H9 (cell line): Measurements from ENCODE around the gene LARGE1. TPM values are rescaled to one million over a fixed set of nuclear protein-coding genes. Genes with fewer than 3 reads are reported as not detected.

ENCODE experiments used
- DNase-seq: peaks from one replicate; pipeline ENCODE4 v3.0.0-alpha.2; 2017
- H2AFZ ChIP-seq: one replicate; pipeline ENCODE4 v1.6.1; 2013; ENCODE audit warnings: mild to moderate bottlenecking, low read length, control low read depth, moderate library complexity
- H2AK5ac ChIP-seq: 2 replicates; pipeline ENCODE4 v1.6.1; 2013; ENCODE audit warnings: low read length, control low read depth, mixed read lengths; ENCODE audit not compliant: insufficient read length
- H2BK120ac ChIP-seq: one replicate; pipeline ENCODE4 v1.6.1; 2013; ENCODE audit warnings: low read depth, mild to moderate bottlenecking, low read length, control low read depth, inconsistent platforms; ENCODE audit not compliant: poor library complexity, severe bottlenecking
- H2BK12ac ChIP-seq: 2 replicates; pipeline ENCODE4 v1.6.1; 2013; ENCODE audit warnings: low read length, control low read depth, mixed read lengths, low read depth; ENCODE audit not compliant: insufficient read length
- H2BK15ac ChIP-seq: 2 replicates; pipeline ENCODE4 v1.6.1; 2013; ENCODE audit warnings: low read depth, low read length, control low read depth
- H2BK20ac ChIP-seq: one replicate; pipeline ENCODE4 v1.6.1; 2013; ENCODE audit warnings: low read depth, mild to moderate bottlenecking, low read length, control low read depth, inconsistent platforms; ENCODE audit not compliant: poor library complexity, severe bottlenecking
- H2BK5ac ChIP-seq: 2 replicates; pipeline ENCODE4 v1.6.1; 2013; ENCODE audit warnings: low read length, control low read depth, mixed read lengths; ENCODE audit not compliant: insufficient read length
- H3K14ac ChIP-seq: 2 replicates; pipeline ENCODE4 v1.6.1; 2013; ENCODE audit warnings: low read length, control low read depth; ENCODE audit not compliant: insufficient read depth
- H3K18ac ChIP-seq: 2 replicates; pipeline ENCODE4 v1.6.1; 2013; ENCODE audit warnings: low read depth, mild to moderate bottlenecking, mixed read lengths, low read length, control low read depth; ENCODE audit not compliant: insufficient read length
- H3K23ac ChIP-seq: 2 replicates; pipeline ENCODE4 v1.6.1; 2013; ENCODE audit warnings: low read length, control low read depth, mixed read lengths, low read depth; ENCODE audit not compliant: insufficient read length
- H3K23me2 ChIP-seq: 2 replicates; pipeline ENCODE4 v1.6.1; 2013; ENCODE audit warnings: low read depth, mild to moderate bottlenecking, mixed read lengths, low read length, control low read depth; ENCODE audit not compliant: insufficient read length, poor library complexity, severe bottlenecking
- H3K27ac ChIP-seq: 2 replicates; pipeline ENCODE4 v1.5.1; 2013; ENCODE audit warnings: low read length, control low read depth, mixed read lengths, low read depth; ENCODE audit not compliant: insufficient read length
- H3K27me3 ChIP-seq: 2 replicates; pipeline ENCODE4 v1.6.1; 2013; ENCODE audit warnings: low read length, control low read depth, inconsistent platforms; ENCODE audit not compliant: insufficient read depth
- H3K4ac ChIP-seq: 2 replicates; pipeline ENCODE4 v1.6.1; 2013; ENCODE audit warnings: low read depth, mild to moderate bottlenecking, control low read depth, inconsistent platforms, low read length, moderate library complexity
- H3K4me1 ChIP-seq: 2 replicates; pipeline ENCODE4 v1.6.1; 2013; ENCODE audit warnings: low read length, control low read depth, inconsistent platforms; ENCODE audit not compliant: insufficient read depth
- H3K4me2 ChIP-seq: 2 replicates; pipeline ENCODE4 v1.6.1; 2013; ENCODE audit warnings: low read length, control low read depth, mixed read lengths; ENCODE audit not compliant: insufficient read length, insufficient read depth
- H3K56ac ChIP-seq: 2 replicates; pipeline ENCODE4 v1.6.1; 2013; ENCODE audit warnings: low read depth, mild to moderate bottlenecking, mixed read lengths, low read length, control low read depth; ENCODE audit not compliant: insufficient read length
- H3K79me1 ChIP-seq: 2 replicates; pipeline ENCODE4 v1.6.1; 2013; ENCODE audit warnings: low read depth, mild to moderate bottlenecking, moderate library complexity, low read length, control low read depth, inconsistent platforms; ENCODE audit not compliant: insufficient read depth, poor library complexity, severe bottlenecking
- H3K79me2 ChIP-seq: 2 replicates; pipeline ENCODE4 v1.6.1; 2013; ENCODE audit warnings: low read length, control low read depth, inconsistent platforms; ENCODE audit not compliant: insufficient read depth
- H3K9ac ChIP-seq: 2 replicates; pipeline ENCODE4 v1.6.1; 2013; ENCODE audit warnings: low read length, control low read depth, mixed read lengths; ENCODE audit not compliant: insufficient read length; ENCODE audit errors: extremely low read depth
- H3K9me3 ChIP-seq: one replicate; pipeline ENCODE4 v1.6.1; 2013; ENCODE audit warnings: low read depth, low read length, inconsistent platforms; ENCODE audit not compliant: control insufficient read depth
- H3T11ph ChIP-seq: one replicate; pipeline ENCODE4 v1.6.1; 2013; ENCODE audit warnings: mild to moderate bottlenecking, low read length, control low read depth, inconsistent platforms
- H4K20me1 ChIP-seq: one replicate; pipeline ENCODE4 v1.6.1; 2013; ENCODE audit not compliant: control insufficient read depth, insufficient read length, insufficient read depth
- H4K5ac ChIP-seq: 2 replicates; pipeline ENCODE4 v1.6.1; 2013; ENCODE audit warnings: low read depth, mild to moderate bottlenecking, mixed read lengths, low read length, control low read depth; ENCODE audit not compliant: insufficient read length
- H4K8ac ChIP-seq: replicated peaks from 2 replicates; pipeline ENCODE4 v1.6.1; 2013; ENCODE audit warnings: low read length, control low read depth, mixed read lengths, low read depth; ENCODE audit not compliant: insufficient read length
- H4K91ac ChIP-seq: 2 replicates; pipeline ENCODE4 v1.6.1; 2013; ENCODE audit warnings: low read depth, mild to moderate bottlenecking, moderate library complexity, mixed read lengths, low read length, control low read depth; ENCODE audit not compliant: insufficient read length
- H3K27ac Mint-ChIP-seq, 3 experiments: 2 replicates in 2 of 3; 3 replicates in 1 of 3; pipeline ENCODE4 v1.8.0; 2020 to 2021; ENCODE audit warnings: mixed read lengths in 3 of 3, mild to moderate bottlenecking in 1 of 3, moderate library complexity in 1 of 3
- H3K27me3 Mint-ChIP-seq: 2 replicates; pipeline ENCODE4 v1.8.0; 2021; ENCODE audit warnings: low read depth, mild to moderate bottlenecking, moderate library complexity, mixed read lengths
- H3K36me3 Mint-ChIP-seq, 3 experiments: 2 replicates in 2 of 3; 3 replicates in 1 of 3; pipeline ENCODE4 v1.8.0; 2020 to 2021; ENCODE audit warnings: low read depth in 3 of 3, mixed read lengths in 3 of 3; ENCODE audit not compliant: insufficient read depth in 1 of 3
- H3K4me1 Mint-ChIP-seq, 2 experiments: 2 replicates each; pipeline ENCODE4 v1.8.0; 2020; ENCODE audit warnings: mixed read lengths in 2 of 2
- H3K4me3 Mint-ChIP-seq, 2 experiments: 2 replicates in 1 of 2; 3 replicates in 1 of 2; pipeline ENCODE4 v1.8.0; 2020 to 2021; ENCODE audit warnings: mild to moderate bottlenecking in 2 of 2, mixed read lengths in 2 of 2, moderate library complexity in 1 of 2
- H3K9me3 Mint-ChIP-seq, 2 experiments: 2 replicates in 1 of 2; 3 replicates in 1 of 2; pipeline ENCODE4 v1.8.0; 2020; ENCODE audit warnings: mild to moderate bottlenecking in 2 of 2, mixed read lengths in 2 of 2, moderate library complexity in 1 of 2
- CTCF ChIP-seq: fragments of 200-600 bp; sonication (generic); conservative IDR thresholded peaks from 3 replicates; pipeline ENCODE4 v1.8.0; 2021; ENCODE audit warnings: antibody characterized with exemption, mild to moderate bottlenecking
- WGBS: extraction: QIAGEN DNeasy Blood & Tissue Kit; methylation state at CpG from one replicate; pipeline ENCODE4 v1.1.7; 2013; ENCODE audit warnings: missing lambda C conversion rate, low lambda C conversion rate, mixed read lengths; ENCODE audit not compliant: insufficient read length; ENCODE audit errors: extremely low coverage; 5-methylcytosine and 5-hydroxymethylcytosine counted together
- total RNA-seq: library from RNA; stranded (reverse); gene quantifications from 2 replicates; pipeline ENCODE4 v1.2.1, GENCODE V29; 2021

The LARGE1 gene
- total RNA-seq, 1 experiment from 2014 or later, result 43.5 TPM

DNA sequence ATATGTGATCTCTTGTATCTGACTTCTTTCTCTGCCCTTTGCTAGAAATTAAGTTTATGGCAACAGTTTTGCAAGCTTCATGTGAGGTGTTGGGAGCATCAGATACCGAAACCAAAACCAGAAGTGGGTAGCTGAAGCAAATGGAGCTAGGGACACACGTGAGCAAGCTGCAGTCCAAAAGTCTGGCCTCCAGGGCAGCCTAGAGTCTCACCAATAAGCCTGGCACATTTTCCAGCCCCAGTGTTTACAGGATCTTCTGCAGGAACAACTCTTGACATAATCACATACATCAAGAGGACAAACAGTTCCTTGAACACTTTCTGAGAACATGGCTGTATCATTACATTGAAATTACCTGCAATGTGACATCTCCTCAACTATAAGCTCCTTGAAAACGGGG lies 114.1 kb downstream of the LARGE1 start:
- H3K79me2 ChIP-seq, result peaks cover 34% of the 10 kb centered on the region; the same call in 1 of the 2 replicates

More for the DNA sequence above, 114.1 kb downstream of the LARGE1 start:
- DNase-seq, result no peak
- Mint-ChIP-seq H3K27ac (peak overlapping the region in 1 of 3 experiments; percentile 81; a peak in 1 of 7 replicates), H3K9me3 (peaks cover 4 to 6% of the 10 kb centered on the region in 2 experiments; a peak in 3 of 5 replicates), H3K4me3 (no peak overlapping the region), H3K27me3 (no peaks in the 10 kb centered on the region), H3K4me1 (peaks cover 31 to 34% of the 10 kb centered on the region in 2 experiments), H3K36me3 (peaks cover 5 to 12% (median 7%) of the 10 kb centered on the region in 3 experiments)
- Histone ChIP-seq H2BK5ac (no peak overlapping the region), H3K27ac (no peak overlapping the region), H2BK120ac (no peak overlapping the region), H3K9ac (no peak overlapping the region), H3K9me3 (no peaks in the 10 kb centered on the region), H3K4me2 (no peak overlapping the region), H2AK5ac (no peak overlapping the region), H4K91ac (no peak overlapping the region), H3T11ph (no peak overlapping the region), H3K4me1 (peaks cover 5% of the 10 kb centered on the region; the same call in 1 of the 2 replicates), H3K18ac (no peak overlapping the region), H4K5ac (no peak overlapping the region), H4K8ac (no peak overlapping the region), H3K56ac (no peak overlapping the region), H3K23me2 (no peaks in the 10 kb centered on the region), H3K79me1 (peaks cover 9% of the 10 kb centered on the region), H2BK20ac (no peak overlapping the region), H3K23ac (no peak overlapping the region), H2BK12ac (no peak overlapping the region), H2BK15ac (no peak overlapping the region), H3K4ac (no peak overlapping the region), H3K27me3 (no peaks in the 10 kb centered on the region), H2AFZ (no peak overlapping the region), H4K20me1 (no peaks in the 10 kb centered on the region), H3K14ac (no peak overlapping the region)
- no CpG with 5 or more reads among the region's 3 CpGs for WGBS
- TF ChIP-seq CTCF, result no peak
